HTERT RPE-1 (cell line): Measurements from ENCODE around the gene PRDM7.
"Not testable (repeated sequence)": the region's sequence is repeated elsewhere in the genome, so short reads cannot be mapped to it uniquely, and the experiment has no call there.

Experiments
- in situ Hi-C: fragments of 300-500 bp; cut with MboI; formaldehyde crosslinking; loops from 4 replicates; pipeline ENCODE4 v1.14.3; 2020; ENCODE audit warnings: low sequenced_read_pairs

The PRDM7 gene

DNA sequence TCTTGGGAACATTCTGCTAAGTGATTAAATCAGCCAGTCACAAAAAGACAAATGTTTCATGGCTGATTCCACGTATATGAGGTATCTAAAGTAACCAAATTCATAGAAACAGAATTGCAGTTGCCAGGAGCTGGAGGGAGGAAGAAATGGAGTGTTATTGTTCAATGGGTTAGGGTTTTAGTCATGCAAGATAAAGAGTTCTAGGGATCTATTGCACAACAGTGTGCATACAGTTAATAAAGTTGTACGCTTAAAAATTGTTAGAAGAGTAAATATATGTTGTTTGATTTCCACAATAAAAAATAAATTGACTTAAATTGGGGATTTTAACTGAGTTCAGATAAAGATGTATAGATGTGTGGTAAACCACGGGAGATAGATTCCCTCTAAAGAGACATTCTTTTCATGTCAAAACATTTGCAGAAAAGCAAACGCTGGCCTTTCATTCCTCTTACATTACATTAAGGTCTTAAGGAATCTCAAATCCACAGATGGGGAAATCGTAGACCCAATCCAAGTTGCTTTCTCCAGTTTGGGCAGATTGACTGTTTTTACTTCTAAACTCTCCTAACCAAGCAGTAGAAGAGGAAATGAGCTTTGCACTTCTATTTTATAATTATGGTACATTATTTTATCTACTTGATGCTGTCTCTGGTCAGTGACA, 4.6 kb downstream of the PRDM7 start:
- in situ Hi-C loops = no loop called here

DNA sequence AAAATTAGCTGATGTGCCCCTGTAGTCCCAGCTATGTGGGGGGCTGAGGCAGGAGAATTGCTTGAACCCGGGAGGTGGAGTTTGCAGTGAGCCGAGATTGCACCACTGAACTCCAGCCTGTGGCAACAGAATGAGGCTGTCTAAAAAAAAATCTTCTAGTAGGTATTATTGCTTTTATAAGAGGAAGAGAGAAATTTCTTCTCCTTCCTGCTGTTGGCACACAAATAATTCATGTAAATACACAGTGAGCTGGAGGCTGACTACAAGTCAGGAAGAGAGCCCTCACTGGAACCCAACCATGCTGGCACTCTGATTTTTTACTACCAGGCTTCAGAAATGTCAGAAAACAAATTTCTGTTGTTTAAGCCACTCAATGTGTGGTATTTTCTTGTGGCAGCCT, 6.7 kb downstream of the PRDM7 start:
- in situ Hi-C loops = no loop called here

DNA sequence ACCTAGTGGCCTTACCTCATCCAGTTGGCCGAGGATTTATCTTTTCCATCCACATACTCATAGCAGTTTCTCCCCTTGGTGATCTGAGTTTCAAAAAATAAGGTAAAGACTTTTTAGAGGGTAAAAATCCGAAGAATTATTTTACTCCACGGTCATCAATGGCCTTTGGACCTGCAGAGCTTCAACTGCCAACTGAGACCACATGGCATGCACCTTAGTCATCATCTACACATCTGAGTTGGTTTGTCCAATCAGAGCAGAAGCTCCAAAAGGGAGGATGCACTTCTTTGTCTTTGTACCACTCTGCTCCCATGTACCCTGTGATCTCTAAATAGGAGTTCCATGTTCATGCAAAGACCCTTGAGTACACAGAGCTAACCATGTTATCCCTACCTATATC, 15.7 kb downstream of the PRDM7 start:
- in situ Hi-C loops = no loop called here

DNA sequence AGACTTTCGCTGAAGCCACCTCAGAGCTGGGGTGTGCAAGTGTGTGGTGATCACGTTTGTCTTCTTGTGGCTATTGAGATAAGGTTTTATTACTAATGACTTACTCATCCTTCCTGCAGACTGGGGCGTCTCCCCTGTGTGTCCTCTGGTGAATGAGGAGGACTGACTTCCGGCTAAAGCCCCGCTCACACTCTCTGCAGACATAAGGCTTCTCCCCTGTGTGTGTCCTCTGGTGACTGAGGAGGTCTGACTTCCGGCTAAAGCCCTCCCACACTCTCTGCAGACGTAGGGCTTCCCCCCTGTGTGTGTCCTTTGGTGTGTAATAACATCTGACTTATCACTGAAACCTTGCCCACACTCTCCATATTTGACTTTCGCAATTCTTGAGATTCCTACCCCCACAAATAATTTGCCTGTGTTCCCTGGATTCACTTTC, 19.4 kb downstream of the PRDM7 start:
- in situ Hi-C loops = no loop called here

- in situ Hi-C loops = not testable (repeated sequence)
These were observed 20.6 kb downstream of the PRDM7 start for GRCh38 chr16:90056521-90056920.

DNA sequence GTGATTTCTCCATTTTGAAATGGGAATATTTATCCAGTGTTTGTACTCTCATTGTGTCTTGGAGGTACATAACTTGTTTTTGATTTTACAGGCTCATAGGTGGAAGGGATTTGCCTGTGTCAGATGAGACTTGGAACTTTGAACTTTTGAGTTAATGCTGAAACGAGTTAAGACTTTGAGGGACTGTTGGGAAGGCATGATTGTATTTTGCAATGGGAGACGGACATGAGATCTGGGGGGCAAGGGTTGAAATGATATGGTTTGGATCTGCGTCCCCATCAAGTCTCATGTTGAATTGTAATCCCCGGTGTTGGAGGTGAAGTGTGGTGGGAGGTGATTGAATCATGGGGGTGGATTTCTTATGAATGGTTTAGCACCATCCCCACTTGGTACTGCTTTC, 21.8 kb downstream of the PRDM7 start:
- in situ Hi-C loops = no loop called here

- in situ Hi-C loops = no loop called here
These were observed 22.6 kb downstream of the PRDM7 start for GRCh38 chr16:90054554-90054953.

GRCh38 chr16:90053902-90054500, 23.1 kb downstream of the PRDM7 start:
- in situ Hi-C loops = no loop called here

GRCh38 chr16:90050969-90051368, 26.2 kb downstream of the PRDM7 start:
- in situ Hi-C loops = no loop called here

- in situ Hi-C loops = no loop called here
These were observed 28.3 kb downstream of the PRDM7 start for GRCh38 chr16:90048737-90049330.

- in situ Hi-C loops = no loop called here
These were observed 28.8 kb downstream of the PRDM7 start for GRCh38 chr16:90048347-90048722.

DNA sequence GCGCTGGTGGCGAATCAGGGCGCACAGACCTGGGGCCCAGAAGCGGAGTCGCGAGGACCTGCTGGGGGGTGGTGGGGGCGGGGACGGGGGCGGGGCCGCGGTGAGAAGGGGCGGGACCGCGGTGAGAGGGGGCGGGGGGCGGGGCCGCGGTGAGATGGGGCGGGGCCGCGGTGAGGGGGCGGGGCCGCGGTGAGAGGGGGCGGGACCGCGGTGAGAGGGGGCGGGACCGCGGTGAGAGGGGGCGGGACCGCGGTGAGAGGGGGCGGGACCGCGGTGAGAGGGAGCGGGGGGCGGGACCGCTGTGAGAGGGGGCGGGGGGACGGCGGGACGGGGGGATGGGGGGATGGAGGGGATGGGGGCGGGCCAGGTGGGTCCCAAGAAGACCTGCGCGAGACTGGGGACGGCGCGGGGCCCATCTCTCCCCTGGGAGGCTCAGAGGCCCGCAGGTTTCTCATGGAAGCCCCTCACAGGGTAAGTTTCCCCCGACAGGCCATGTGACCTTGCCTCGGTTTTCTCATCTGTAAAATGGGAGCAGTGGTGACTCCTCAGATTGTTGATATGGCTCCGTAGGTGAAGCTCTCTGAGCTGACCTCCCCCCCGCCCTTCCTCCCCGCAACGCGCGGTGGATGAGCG, 29.3 kb downstream of the PRDM7 start:
- in situ Hi-C loops = no loop called here

GRCh38 chr16:90046971-90047713, 30.0 kb downstream of the PRDM7 start:
- in situ Hi-C loops = no loop called here

DNA sequence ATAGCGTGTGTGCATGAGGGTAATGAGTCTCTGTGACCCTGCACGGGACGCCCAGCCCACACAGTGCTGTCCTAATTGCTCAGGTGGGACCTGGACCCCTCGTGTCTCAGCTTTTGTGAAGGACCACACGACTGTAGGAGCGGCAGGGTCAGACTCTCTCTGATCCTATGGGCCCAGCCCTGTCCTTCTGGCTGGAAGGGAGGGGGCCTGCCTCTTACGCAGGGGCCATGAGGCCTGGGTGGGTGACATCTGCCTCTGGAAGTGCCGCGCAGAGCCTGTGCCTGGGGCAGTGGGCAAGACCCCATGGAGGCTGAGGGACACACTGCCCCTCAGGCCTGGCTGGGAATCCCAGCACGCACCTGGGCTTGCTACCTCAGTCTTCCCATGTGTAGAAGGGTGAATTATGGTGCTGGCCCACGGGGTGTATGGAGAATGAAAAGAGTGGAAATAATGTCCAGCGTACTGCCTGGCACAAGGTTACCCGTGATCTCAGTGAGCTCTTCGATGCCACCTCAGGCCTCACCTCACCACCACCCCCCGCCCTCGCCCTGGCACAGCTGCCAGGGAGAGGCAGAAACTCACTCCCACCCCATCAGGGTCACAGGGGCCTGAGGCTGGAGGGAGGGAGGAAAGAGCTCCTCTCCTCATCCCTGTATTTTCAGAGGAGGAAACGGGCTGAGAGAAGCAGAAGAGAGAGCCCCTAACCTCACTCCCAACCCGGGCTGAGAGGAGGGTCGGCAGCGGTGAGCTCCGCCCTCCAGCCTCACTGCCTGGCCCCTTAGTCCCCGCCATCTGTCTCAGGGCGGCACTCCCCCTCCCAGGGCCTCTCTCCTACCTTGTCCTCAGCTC, 30.8 kb downstream of the PRDM7 start:
- in situ Hi-C loops = no loop called here

- in situ Hi-C loops = no loop called here
These were observed 33.0 kb downstream of the PRDM7 start for GRCh38 chr16:90044111-90044551.

DNA sequence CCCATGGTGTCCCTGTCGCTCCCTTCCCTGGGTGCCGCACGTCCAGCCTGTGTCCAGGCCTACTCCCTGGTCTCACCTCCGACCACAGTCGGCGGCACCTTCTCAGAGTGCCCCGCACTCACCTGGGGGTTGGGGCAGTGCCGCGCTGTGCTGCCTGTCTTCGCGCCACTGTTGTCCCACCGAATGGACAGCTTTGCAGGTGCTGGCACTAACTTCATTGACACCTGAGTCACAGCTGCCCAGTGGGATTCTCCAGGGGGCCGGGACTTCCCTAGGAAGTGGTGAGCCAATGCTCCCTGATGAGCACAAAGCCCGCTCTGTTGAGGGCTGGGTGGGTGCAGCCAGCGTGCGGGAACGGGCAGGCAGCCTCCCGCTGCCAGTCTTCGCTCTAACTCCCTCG, 33.6 kb downstream of the PRDM7 start:
- in situ Hi-C loops = no loop called here

- in situ Hi-C loops = no loop called here
These were observed 34.1 kb downstream of the PRDM7 start for GRCh38 chr16:90042946-90043514.

DNA sequence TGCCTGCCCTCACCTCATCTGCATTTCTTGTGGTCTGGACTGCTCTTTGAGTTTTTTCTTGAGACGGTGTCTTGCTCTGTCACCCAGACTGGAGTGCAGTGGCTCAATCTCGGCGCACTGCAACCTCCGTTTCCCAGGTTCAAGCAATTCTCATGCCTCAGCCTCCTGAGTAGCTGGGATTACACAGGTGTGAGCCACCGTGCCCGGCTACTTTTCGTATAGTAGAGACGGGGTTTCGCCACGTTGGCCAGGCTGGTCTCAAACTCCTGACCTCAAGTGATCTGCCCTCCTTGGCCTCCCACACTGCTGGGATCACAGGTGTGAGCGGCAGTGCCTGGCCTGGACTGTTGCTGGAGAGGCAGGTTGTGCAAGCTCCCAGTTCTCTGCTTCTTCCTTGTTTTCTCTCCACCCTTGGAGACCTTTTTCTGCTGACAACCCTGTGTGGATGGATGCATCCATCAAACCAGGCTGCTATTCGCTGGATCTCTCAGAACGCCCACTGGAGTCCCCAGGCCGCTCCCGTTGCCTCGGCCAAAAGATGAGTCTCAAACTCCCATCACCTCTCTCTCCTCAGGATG, 35.1 kb downstream of the PRDM7 start:
- in situ Hi-C loops = no loop called here

- in situ Hi-C loops = no loop called here
These were observed 36.7 kb downstream of the PRDM7 start for GRCh38 chr16:90040152-90041023.
